SKM-1 (cell line): ENCODE results near the gene ORM1.
"Not testable (repeated sequence)": the region's sequence is repeated elsewhere in the genome, so short reads cannot be mapped to it uniquely, and the experiment has no call there.

Source experiments
- DNase-seq: peaks from one replicate; lab custom pipeline; 2025; ENCODE audit not compliant: unreplicated experiment; lab: John Stamatoyannopoulos, UW

Gene ORM1

DNA sequence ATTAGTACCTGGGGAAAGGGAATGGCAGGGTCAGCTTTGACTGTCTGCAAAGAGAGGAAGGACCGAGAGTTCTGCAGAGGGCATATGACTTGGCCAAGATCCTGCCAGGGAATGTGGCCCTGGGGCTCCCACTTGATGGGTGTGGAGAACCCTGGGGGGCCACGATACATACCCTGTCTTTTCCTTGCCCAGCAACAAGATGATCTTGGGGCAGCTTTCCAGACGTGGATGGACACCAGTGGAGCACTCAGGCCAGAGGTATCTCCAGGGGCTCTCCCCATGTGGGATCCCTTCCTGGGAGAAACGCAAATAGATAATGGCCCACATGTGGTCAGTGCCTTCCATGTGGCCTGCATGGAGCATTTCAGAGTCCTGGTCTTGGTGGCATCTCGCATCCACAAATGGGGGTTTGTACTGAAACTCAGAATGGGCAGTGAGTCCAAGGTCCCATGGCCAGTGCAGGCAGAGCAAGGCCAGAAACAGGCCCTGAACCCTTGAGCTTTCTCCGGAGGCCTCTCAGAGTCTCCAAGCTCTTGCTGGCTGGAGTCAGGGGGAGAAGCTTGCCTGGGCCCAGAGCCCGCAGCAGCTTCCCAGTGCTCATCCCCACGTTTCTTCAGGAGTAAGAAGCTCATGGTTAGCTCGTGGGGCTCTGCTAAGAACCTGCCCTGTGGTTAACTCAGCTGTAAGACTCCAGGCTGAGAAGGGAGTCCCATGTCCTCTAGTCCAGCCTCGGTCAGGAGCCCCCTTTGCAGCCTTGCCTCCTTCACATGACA, 18.3 kb upstream of the ORM1 start:
- no peak for DNase-seq

DNA sequence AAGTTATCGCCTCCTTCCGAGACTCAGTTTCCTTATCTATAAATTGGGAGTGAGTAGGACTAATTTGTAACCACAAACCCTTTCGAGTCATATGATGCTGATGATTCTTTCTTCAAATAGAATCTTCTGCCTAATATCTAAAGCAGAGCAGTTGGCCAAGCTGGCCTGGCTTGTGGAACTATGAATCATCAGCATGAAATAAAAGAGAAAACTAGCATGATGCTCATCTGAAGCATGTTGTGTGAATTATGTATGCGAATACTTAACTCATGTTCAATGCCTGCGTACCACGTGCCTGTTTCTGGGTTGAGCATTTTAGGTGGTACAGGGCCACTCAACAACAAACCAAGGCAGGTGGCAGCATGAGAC, 15.0 kb upstream of the ORM1 start:
- DNase-seq, result no peak

DNA sequence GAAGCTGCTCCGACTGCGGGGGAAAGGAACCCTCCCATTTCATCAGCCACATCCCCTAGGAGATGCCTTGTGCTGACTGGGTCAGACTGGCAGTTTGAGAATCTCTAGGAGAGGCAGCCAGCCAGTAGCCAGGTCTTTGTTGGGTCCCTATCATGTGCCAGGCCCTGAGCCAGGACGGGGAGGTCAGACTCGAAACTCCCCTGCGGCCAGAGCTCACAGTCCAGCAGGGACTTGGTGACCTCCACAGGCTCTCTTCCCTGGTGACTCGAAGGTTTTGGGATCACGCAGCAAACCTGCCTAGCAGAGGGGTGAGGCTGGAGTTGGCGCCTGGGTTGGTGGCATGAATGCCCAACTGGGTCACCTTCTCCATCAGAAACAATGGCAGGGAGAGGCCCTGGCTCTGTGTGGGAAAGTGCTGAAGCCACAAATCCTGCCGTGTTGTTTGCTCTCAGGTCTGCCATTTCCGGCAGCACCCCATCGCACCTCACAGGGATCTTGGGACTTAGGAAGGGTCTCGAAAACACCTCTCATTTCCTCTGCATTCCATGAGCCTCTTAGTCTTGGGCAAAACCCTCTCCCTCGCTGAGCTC, 14.4 kb upstream of the ORM1 start:
- DNase-seq, result no peak

DNA sequence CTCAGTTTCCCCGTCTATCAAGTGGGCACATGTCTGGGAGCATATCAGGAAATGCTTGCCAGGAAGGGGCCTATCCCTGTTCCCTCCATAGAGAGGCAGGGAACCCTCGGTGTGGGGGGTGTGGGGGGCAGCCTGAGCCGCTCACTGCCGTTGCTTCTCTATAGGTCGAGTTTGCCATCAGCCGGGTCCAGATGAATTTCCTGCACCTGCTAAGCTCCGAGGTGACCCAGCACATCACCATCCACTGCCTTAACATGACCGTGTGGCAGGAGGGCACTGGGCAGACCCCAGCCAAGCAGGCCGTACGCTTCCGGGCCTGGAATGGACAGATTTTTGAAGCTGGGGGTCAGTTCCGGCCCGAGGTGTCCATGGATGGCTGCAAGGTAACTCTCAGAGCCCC, 13.8 kb upstream of the ORM1 start:
- DNase-seq, result no peak

DNA sequence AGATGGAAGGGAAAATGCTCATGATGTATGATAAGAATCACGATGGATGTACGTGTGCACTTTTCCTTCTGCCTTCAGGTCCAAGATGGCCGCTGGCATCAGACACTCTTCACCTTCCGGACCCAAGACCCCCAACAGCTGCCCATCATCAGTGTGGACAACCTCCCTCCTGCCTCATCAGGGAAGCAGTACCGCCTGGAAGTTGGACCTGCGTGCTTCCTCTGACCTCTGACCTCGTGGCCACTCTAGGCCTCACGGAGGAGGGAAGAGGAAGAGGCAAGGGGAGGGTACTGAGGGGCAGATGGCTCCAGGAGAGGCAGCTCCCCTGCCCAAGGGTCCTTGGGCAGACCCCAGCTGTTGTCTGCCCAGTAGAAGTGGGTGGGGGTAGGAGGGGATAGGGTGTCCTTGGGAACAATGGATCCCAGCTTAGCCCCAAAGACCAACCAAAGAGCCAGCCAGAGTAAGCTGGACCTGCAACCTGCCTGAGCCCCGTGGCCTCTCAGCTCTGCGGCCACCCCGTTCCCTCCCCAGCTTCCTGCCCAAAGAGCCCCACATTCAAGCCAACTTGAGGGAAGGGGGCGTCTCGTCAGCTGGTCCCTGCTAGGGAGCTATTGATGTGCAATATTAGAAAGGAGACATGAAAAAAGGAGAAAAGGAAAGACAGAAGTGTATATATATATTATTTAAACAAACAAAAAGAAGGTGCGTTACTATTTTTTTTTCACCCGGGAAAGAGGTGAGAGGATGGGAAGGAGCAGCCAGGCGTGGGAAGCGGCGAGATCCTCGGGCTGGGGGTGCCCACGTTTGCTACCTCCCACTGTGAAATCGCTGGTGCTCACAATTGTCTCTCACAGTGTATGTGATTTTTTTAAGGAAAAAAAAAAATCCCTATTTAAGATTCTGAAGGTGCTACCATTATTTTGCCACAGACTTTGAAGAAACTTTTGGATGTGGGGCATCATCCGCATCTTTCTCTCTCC, 12.1 kb upstream of the ORM1 start:
- DNase-seq, result no peak

DNA sequence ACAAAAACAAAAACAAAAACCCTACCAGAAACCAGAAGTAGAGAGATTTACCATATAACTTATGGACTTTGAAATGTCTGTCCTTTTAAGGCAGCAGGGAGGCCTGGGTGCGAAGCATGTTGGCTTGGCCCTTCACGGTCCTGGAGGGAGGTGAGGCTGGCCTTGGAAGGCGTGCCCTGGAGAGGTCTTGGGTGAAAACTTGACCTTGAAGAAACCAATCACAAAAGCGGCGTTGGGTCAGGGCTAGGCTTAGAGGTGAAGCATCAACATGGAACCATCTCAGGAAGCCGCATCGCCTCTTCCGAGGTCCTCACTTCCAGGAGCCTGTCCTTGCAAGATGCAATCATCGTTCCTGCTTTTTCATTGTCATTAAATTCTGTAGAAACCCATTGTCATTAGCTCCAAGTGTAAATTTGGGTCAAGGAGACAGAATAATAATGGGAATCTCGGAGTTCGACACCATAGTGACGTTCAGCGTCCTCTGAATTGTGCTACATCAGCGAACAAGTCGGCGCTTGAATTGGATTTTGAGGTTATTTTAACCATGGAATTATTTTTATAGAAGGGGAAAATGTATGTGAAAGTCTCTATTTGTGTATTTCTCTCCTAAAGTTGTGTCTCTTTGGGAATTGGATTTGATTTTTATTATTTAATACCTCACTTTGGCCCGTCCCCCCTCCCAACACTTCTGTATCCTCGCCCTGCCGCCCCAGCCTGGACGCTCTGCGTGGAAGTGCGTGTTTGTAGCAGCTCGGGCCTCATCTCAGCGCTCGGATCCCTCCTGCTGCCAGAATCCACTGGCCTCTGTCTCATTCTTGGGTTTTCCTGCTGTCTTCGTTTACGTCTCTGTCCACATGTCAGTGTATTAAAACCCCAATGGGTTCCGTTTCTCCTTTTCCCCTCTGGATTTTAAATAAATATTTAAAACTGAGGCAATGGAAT, 11.1 kb upstream of the ORM1 start:
- DNase-seq, result no peak

DNA sequence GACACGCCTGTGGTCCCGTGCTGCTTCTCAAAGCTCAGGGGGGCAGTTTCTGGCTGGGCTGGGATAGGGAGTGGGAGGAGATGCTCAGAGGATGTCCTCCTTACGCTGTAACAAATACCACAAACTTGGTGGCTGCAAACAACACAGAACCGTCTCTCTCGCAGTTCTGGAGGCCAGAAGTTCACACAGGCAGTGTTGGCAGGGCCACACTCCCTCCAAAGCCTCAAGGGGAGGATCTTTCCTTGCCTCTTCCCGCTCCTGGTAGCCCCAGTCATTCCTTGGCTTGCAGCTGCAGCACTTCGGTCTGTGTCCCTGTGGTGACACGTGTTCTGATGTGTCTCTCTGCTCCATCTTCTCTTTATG, 10.4 kb upstream of the ORM1 start:
- no peak for DNase-seq

DNA sequence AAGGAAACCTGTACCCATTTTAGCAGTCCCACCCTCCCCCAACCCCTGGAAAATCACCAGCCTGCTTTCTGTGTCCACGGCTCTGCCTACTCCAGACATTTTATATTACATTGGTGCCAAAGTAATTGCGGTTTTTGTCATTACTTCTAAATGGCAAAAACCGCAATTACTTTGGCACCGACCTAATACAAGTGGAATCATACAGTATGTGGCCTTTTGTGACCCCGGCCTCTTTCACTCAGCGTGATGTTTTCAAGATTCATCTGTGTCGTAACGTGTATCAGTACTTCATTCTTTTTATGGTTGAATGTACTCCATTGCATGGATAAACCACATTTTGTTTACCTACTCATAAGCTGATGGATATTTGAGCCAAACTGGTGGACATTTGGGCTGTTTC, 9.7 kb upstream of the ORM1 start:
- DNase-seq, result no peak

DNA sequence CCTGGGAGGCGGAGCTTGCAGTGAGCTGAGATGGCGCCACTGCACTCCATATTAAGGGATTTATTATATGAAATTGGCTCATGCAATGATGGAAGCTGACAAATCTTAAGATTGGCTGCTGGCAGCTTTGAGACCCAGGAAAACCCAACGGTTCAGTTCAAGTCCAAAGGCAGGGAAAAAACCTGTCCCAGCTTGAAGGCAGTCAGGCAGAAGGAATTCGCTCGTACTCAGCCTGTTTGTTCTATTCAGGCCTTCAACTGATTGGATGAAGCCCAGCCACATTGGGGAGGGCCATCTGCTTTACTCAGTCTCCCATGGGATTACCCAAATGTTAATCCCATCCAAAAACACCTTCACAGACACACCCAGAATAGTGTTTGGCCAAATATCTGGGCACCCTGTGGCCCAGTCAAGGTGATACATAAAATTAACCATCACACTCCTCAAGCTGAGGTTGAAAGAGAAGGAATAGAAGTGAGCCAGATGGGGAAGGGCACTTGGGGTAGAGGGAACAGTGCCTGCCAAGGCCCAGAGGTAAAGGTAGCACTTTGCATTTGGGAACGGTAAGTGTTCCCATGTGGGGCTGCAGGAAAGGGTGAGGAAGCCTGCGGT, 8.5 kb upstream of the ORM1 start:
- no peak for DNase-seq

DNA sequence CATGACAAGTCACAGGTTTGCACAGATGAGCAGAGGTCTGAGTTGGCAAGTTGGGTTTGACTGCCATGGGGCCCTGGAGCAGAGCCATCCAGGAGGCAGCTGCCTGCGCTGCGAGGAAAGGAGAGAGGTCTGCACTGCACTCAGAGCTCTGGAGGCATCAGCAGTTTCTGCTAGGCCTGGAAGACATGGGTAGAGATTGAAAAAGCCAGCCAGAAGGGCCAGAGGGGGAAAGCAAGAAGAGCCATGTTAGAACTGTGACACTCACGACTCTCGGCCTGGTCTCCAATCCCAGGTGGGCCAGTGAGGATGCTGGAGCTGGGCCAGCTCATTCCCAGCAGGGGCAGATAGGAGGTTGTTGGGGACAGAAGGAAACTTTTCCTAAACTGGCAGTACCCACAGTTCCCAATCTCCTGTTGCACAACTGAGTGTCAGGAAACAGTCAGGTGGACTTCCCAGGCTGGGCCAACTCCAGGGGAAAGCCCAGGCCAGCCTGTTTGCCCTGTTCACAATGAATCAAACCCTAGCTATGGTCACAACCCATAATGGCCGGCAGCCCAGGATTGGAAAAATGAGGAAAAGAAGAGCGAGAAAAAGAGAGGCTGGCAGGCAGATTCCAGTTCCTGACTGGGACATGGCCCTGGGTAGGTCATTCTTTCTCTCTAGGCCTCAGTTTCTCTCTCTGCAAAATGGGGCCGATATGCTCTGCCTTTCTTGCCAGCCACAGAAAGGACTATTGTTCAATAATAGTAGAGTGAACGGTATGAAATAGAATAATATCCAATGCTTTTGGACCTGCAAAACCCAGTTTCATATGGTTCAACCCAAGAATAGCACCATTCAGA, 7.8 kb upstream of the ORM1 start:
- DNase-seq, result no peak

DNA sequence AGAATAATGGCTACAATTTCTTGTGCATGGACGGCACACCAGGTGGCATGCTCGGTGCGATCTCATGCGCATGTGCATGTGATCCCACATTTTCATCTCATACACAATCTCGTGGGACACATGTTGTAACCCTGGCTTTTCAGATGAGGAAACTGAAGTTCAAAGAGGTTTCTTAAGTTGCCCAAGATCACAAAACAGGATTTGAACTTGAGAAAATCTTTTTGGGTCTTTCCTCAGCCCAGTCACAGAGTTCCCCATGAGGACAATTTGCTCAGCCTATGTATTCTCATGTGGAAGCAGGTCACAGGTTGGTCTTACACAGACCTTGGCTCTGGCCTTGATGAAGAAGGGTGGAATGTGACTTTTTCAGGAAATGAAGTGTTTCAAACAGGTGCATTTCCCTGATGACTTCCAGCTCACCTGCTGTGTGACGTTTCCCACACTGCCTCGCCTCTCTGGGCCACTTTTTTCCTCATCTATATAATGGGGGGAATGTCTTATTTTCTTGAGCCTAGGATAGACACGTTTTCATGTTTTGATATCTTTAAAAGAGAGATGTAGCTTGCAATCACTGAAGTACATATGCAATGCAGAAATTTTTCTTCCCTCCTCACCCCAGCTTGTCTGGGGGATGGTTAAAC, 7.1 kb upstream of the ORM1 start:
- peak; percentile 5 for DNase-seq

DNA sequence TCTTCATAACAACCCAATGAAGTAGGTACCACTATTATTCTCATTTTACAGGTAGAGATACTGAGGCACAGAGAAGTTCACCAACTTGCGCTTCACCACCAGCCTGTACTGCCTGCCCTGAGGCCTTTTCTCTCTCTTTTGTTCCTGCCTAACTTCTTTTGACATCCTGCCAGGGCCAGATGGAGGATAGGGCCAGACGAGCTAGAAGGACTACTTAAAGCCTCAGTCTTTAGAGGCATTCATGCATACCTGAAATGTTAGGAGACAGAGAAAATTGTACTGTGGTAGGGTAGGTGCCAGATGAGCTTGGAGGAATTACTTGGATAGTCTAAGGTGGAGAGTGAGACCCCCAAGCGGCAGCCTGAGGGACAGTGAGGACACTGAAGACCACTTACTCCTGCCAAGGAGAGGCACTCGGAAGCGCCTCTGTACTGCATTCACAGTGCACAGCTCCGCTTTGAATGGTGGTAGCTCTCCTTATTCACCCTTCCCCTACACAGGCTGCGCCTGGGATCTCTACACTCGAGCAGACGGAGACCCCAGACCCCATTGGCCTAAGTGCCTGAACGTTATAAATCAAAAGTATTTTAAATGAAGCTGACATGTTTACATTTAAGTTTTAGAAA, 6.2 kb upstream of the ORM1 start:
- DNase-seq, result no peak

DNA sequence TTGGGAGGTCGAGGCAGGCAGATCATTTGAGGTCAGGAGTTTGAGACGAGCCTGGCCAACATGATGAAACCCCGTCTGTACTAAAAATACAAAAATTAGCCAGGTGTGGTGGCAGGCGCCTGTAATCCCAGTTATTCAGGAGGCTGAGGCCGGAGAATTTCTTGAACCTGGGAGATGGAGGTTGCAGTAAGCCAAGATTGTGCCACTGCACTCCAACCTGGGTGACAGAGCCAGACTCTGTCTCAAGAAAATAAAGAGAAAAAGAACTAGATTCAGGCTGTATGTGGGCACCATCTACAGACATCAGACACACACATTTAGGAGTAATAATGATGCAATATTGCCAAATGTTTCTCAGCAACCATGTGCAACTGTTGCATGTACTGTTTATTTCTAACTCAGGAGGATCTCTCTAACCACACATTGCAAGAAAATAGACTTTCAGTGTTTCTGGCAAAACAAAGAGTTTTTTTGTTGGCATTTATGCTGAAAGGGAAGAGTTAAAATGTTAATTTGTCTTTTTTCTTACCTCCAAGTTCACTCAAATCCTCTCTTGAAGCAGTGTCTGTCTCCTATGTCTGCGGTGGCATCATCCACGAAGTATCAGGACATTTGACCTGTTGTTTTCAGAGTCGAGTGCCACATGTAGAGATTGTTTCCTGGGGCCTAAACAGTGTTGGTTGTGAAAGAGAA, 5.1 kb upstream of the ORM1 start:
- DNase-seq, result no peak

DNA sequence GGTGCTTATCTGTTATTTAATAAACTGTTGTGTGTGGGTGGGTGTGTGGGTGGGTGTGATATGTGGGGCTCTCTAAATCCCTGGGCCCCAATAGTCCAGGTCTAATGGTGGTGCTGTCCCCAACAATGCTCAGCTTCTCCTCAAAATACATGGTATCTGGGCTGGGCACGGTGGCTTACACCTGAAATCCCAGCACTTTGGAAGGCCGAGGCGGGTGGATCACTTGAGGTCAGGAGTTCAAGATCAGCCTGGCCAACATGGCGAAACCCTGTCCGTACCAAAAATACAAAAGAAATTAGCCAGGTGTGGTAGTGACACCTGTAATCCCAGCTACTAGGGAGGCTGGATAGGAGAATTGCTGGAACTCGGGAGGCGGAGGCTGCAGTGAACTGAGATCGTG, 4.5 kb upstream of the ORM1 start:
- no peak for DNase-seq

DNA sequence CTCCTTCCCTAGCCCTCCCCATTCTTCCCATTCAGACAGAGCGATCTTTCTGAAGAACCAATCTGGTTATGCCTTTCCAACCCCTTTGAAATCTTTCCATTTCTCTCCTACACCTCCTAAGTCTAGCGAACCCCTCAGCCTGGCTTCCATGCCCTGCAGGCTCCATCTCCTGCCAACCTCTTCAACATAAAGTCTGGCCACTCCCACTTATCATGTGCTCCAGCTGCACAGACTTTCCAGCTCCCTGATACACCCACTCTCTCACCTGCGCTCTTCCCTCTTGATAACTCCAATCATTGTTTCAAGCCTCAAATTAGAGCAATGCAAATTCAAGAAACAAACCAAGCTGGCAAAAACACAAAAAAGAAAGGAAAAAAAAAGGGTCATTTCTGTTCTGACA, 3.8 kb upstream of the ORM1 start:
- no peak for DNase-seq

DNA sequence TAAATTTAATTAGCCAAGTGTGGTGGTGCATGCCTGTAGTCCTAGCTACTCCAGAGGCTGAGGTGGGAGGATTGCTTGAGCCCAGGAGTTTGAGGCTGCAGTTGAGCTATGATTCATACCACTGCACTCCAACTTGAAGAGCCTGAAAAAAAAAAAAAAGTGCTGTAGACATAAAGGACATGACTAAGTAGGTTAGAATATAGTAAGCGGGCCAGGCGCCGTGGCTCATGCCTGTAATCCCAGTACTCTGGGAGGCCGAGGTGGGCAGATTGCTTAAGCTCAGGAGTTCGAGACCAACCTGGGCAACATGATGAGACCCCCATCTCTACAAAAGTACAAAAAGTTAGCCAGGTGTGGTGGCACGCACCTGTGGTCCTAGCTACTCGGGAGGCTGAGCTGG, 2.2 kb upstream of the ORM1 start:
- DNase-seq, result not testable (repeated sequence)

DNA sequence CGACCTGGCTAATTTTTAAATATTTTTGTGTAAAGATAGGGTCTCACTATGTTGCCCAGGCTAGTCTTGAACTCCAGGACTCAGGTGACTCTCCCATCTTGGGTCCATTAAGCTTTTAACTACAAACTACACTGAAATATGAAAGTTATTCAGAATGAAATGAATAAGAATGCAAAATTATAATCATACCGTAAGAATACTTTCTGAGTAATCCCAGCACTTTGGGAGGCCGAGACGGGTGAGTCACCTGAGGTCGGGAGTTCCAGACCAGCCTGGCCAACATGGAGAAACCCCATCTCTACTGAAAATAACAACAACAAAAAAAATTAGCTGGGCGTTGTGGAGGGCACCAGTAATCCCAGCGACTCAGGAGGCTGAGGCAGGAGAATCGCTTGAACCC, 1.1 kb upstream of the ORM1 start:
- DNase-seq, result no peak
